Right lobe of liver (tissue), 6 donors: ENCODE measurements around the gene ROR2. TPM values are rescaled to one million over a fixed set of nuclear protein-coding genes. Genes with fewer than 3 reads are reported as not detected.

Source experiments
- ATAC-seq, 4 donors: fragments of 200-7000 bp; cut with Tn5 transposase; one replicate each; pipeline ENCODE4 v1.9.1; 2020; ENCODE audit warnings: mild to moderate bottlenecking in 4 of 4, moderate library complexity in 4 of 4
- DNase-seq, 3 donors: peaks; one replicate each; pipeline ENCODE4 v3.0.0-alpha.2; 2020
- H3K27ac ChIP-seq, 3 donors: fragments of 200-600 bp; one replicate each; pipeline ENCODE4 v1.8.0; 2022
- H3K27me3 ChIP-seq, 2 donors: fragments of 200-600 bp; one replicate each; pipeline ENCODE4 v1.8.0; 2022
- H3K36me3 ChIP-seq, 4 donors: fragments of 200-600 bp; sonication (generic) in 1 of 4; one replicate each; pipeline versions ENCODE4 v1.5.1 to v1.8.0; 2017 to 2022; ENCODE audit warnings: control low read depth in 1 of 4
- H3K4me1 ChIP-seq, 4 donors: fragments of 200-600 bp; sonication (generic) in 1 of 4; one replicate each; pipeline versions ENCODE4 v1.5.1 to v1.8.0; 2017 to 2022; ENCODE audit warnings: control low read depth in 1 of 4
- H3K4me3 ChIP-seq, 3 donors: fragments of 200-600 bp; one replicate each; pipeline ENCODE4 v1.8.0; 2022
- H3K9me3 ChIP-seq, 4 donors: fragments of 200-600 bp; sonication (generic) in 1 of 4; one replicate each; pipeline versions ENCODE4 v1.5.1 to v1.8.0; 2017 to 2022; ENCODE audit warnings: control low read depth in 1 of 4
- CTCF ChIP-seq, 4 donors: fragments of 200-600 bp in 3 of 4; fragments of 450-650 bp in 1 of 4; IDR thresholded peaks; one replicate each; pipeline versions ENCODE4 v1.5.1 to v1.8.0; 2016 to 2022; ENCODE audit warnings: antibody characterized with exemption in 4 of 4, mild to moderate bottlenecking in 2 of 4
- POLR2A ChIP-seq: fragments of 450-650 bp; IDR thresholded peaks from one replicate; pipeline ENCODE4 v1.6.1; 2017; ENCODE audit warnings: antibody characterized with exemption, mild to moderate bottlenecking
- whole genome bisulfite sequencing: methylation state at CpG from one replicate; pipeline ENCODE4 v1.1.6; 2018; ENCODE audit warnings: low coverage, low lambda C conversion rate; ENCODE audit not compliant: insufficient coverage; ENCODE audit errors: missing lambda C conversion rate; 5-methylcytosine and 5-hydroxymethylcytosine counted together
- intact Hi-C, 2 donors: fragments of 100-400 bp; cut with DNase I; formaldehyde crosslinking; loops; one replicate each; pipeline versions ENCODE4 v1.11.2 to v1.14.1; 2022
- total RNA-seq, 6 experiments: library from RNA; depleted of rRNA in 2 of 6; stranded (reverse); fragments of >200 nt in 2 of 6; fragmentation: NEBNext Ultra II Directional in 3 of 6; extraction: Animal tissue kit (Norgen Biotek cat#: 25700) in 3 of 6; gene quantifications; one replicate each; pipeline versions ENCODE4 v1.1.0 to v1.2.4, GENCODE V29; 2016 to 2023
- donor health status: DM: no; HTN: yes; CAD: no.
- donor health status: DM: no; HTN: no; CAD: no.
- donor health status: DM: no; HTN: no; CAD: no.
- donor health status: DM: no; HTN: yes; CAD: no.
- donor health status: DM: no; HTN: yes; CAD: no.

ROR2 gene
- total RNA-seq, 6 experiments from 2014 or later, result 0.12 to 1.2 (median 0.49) TPM; not detected in 1

- Histone ChIP-seq H3K9me3 (no peaks in the 10 kb centered on the region), H3K4me3 (no peak overlapping the region), H3K27me3 (no peaks in the 10 kb centered on the region), H3K36me3 (no peaks in the 10 kb centered on the region), H3K27ac (no peak overlapping the region), H3K4me1 (peaks cover 0 to 10% (median 0%) of the 10 kb centered on the region in 4 donors)
- ATAC-seq (no peak), DNase-seq (no peak)
- TF ChIP-seq POLR2A (no peak), CTCF (IDR thresholded peaks at IDR 0.05) (no peak)
- intact Hi-C loops, result no loop called here
- 95% methylated on average over 6 of the region's 10 CpGs for WGBS
These were observed 134.1 kb downstream of the ROR2 start for GRCh38 chr9:91815896-91816295.

- intact Hi-C loops, result no loop called here
- Histone ChIP-seq H3K27me3 (no peaks in the 10 kb centered on the region), H3K9me3 (no peaks in the 10 kb centered on the region), H3K4me1 (peaks cover 0 to 10% (median 0%) of the 10 kb centered on the region in 4 donors), H3K4me3 (no peak overlapping the region), H3K27ac (no peak overlapping the region), H3K36me3 (no peaks in the 10 kb centered on the region)
- WGBS, result 89% methylated on average over 4 of the region's 8 CpGs
- TF ChIP-seq CTCF (IDR thresholded peaks at IDR 0.05) (no peak), POLR2A (no peak)
- ATAC-seq, result no peak
- no peak for DNase-seq
These were observed 135.3 kb downstream of the ROR2 start for GRCh38 chr9:91814753-91815152.

- intact Hi-C loops, result no loop called here
These were observed 135.8 kb downstream of the ROR2 start for GRCh38 chr9:91814201-91814600.

GRCh38 chr9:91813176-91813795, 136.7 kb downstream of the ROR2 start:
- H3K9me3 ChIP-seq, result no peaks in the 10 kb centered on the region
- intact Hi-C loops, result no loop called here
- no peak for ATAC-seq
- H3K27ac ChIP-seq, result no peak overlapping the region
- H3K4me3 ChIP-seq, result no peak overlapping the region
- peaks cover 0 to 9% (median 0%) of the 10 kb centered on the region in 4 donors for H3K4me1 ChIP-seq
- peak in 1 of 3 donors; percentile 23 for DNase-seq
- no peak for TF ChIP-seq POLR2A
- TF ChIP-seq CTCF (IDR thresholded peaks at IDR 0.05), result no peak
- H3K36me3 ChIP-seq, result no peaks in the 10 kb centered on the region
- 80% methylated on average over 8 of the region's 11 CpGs for WGBS
- H3K27me3 ChIP-seq, result no peaks in the 10 kb centered on the region

More at GRCh38 chr9:91814201-91814600, 135.8 kb downstream of the ROR2 start:
- ATAC-seq, result no peak
- DNase-seq, result peak in 1 of 3 donors; percentile 16
- 57% methylated on average over 4 of the region's 9 CpGs for WGBS
- Histone ChIP-seq H3K36me3 (no peaks in the 10 kb centered on the region), H3K4me3 (no peak overlapping the region), H3K4me1 (peaks cover 0 to 10% (median 0%) of the 10 kb centered on the region in 4 donors), H3K27ac (no peak overlapping the region), H3K9me3 (no peaks in the 10 kb centered on the region), H3K27me3 (no peaks in the 10 kb centered on the region)
- TF ChIP-seq POLR2A (no peak), CTCF (IDR thresholded peaks at IDR 0.05) (no peak)
